NB4 (cell line): Measurements from ENCODE around the gene DCTD.

Experiments used
- CTCF ChIP-seq: IDR thresholded peaks from one replicate; pipeline ENCODE4 v1.5.1; 2012; ENCODE audit warnings: low read depth, low read length
- MAX ChIP-seq: IDR thresholded peaks from 2 replicates; pipeline ENCODE4 v1.6.1; 2011; ENCODE audit warnings: low read depth, low read length
- MYC ChIP-seq: IDR thresholded peaks from 2 replicates; pipeline ENCODE4 v1.6.1; 2011; ENCODE audit warnings: low read depth, low read length
- POLR2A ChIP-seq: IDR thresholded peaks from 2 replicates; pipeline ENCODE4 v1.6.1; 2011; ENCODE audit warnings: mild to moderate bottlenecking; ENCODE audit not compliant: insufficient read length; ENCODE audit errors: extremely low read depth

- TF ChIP-seq CTCF (no peak), POLR2A (no peak), MYC (no peak), MAX (no peak)
Measured at GRCh38 chr4:182873289-182873688, 43.9 kb downstream of the DCTD start.
